Measurements from ENCODE around the gene GAL3ST1.

Gene GAL3ST1

DNA sequence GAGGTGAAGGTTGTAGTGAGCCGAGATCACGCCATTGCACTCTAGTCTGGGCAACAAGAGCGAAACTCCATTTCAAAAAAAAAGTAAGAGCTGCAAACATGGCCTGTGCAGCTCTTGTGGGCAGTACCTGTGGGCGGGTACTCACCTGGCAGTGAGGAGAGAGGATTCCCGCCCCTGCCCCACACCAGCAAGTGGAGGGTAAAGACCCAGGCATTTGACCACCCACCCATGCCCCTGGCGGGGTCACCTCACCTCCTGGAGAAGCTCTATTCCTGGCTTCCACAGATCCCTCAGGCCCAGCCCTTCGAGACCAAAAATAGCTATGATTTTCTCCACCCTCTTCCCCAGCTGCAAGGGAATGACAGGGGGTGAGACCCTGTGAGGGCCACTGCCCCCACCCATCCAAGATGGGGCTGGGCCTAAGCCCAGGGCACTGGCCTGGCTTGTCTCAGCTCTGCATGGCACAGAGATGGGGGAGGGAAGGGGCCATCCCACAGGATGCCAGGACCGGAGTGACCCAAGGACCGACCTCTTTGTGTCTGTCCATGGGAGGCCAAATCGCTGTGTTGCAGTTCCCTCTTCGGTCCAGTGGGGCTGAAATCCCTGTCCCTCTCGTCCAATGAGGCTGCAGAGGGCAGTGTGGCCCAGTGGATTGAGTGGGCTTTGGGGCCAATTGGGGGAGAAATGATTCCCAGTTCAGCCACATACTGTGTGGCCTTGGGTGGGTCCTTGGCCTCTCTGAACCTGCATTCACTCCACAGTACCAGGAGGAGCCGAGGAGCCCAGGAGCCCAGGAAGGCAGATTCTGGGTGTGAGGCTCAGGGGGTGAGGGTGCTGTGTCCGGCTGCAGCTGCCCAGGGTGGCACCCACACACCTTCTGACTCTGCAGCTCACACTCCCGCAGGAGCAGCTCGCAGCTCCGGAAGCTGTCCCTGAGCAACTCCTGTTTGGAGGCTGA lies 42.5 kb downstream of the GAL3ST1 start:
- DNase-seq (ENCODE audit: low spot score), result no peak

DNA sequence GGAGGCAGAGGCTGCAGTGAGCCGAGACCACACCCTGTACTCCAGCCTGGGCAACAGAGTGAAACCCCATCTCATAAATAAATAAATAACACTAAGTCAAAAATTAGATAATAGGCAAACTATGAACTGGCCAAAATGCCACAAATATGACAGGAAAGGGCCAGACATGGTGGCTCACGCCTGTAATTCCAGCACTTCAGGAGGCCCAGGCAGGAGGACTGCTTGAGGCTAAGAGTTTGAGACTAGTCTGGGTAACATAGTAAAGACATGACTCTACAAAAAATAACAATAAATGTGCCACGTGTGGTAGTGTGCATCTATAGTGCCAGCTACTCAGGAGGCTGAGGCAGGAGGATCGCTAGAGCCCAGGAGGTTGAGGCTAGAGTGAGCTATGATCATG lies 47.8 kb downstream of the GAL3ST1 start:
- no peak for DNase-seq (ENCODE audit: low spot score)

DNA sequence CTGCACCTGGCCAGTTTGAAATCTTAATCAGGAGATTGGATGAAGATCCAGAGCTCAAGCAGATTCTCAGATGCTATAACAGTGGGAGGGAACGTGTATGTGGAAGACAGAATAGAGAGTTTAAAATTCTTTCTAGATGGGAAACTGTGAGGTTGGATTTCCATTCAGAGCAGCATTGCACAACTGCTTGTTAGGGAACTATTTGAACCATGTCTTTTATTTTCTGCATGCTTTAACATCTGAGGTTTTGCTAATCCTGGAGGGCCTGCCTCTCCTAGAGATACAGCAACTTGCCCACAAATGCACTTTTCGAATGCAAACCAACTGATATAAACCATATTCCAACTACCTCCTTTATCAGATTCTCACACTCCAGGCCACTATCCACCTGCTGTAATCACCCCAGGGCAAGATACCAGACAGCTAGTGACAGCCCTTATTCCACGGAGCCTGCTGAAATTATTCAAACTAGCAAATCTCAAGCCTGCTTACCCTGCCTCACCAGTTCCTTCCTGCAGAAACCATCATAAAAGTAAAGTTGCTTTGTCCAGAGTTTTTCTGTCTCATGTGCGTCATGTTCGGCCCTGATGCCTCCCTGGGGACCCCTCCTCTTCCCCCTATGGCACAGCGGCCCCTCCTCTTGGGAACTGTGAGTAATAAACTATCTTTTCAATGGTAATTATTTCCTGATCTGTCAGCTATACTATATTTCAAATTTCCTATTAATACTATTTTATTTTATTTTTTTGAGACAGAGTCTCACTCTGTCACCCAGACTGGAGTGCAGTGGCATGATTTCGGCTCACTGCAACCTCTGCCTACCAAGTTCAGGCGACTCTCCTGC lies 50.6 kb downstream of the GAL3ST1 start:
- DNase-seq (ENCODE audit: low spot score), result no peak

DNA sequence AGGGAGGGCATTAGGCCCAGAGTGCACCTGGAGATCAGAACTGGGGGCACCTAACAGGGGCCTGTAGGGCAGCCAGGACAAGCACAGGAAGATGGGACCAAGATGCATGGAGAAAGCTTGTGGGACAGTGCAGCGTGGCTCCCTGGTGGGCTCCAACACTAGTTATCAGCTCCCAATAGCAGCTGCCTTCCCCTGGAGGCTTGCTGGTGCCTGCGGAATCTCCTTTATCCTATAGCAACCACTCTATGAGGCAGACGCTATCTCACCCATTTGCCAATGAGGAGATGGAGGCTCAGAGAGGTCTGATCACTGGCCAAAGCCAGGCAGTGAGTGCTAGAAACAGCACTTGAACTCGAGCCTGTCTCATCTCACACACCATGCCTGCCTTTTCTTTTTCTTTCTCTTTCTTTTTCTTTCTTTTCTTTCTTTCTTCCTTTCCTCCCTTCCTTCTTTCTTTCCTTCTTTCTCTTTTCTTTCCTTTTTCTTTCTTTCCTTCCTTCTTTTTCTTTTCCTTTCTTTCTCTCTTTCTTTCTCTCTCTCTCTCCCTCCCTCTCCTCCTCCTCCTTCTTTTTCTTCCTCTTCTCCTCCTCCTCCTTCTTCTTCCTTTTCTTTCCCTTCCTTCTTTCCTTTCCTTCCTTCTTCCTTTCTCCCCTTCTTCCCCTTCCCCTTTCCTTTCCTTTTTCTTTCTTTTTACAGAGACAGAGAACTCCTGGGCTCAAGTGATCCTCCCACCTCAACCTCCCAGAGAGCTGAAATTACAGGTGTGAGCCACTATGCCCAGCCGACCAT lies 52.9 kb downstream of the GAL3ST1 start:
- no peak for DNase-seq (ENCODE audit: low spot score)

DNA sequence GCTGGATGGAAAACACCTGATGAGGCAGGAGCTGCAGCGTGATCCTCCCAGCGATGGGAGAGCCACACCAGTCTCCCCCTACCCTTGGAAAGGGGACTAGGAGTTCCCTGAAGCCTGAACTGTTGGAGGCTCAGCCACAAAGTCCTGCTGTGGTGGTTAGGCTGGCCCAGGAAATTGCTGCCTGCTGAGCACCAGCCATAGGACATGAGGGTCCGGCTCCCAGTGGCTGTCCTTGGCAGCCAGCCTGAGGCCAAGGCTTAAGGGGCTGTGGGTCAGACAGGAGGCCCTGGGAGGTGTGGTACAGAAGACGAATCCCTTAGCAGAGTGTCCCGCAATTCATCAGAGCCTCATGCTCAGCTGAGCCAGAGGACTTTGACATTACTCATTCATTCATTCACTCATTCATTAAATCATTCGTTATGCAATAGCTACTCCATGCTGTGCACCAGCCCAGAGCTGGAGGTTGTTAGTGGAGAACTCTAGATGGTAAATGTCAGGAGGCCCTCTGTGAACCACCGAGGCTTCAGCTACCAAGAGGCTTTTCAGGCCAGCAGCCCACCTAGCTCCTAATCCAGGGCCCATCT lies 54.5 kb downstream of the GAL3ST1 start:
- DNase-seq (ENCODE audit: low spot score), result no peak

DNA sequence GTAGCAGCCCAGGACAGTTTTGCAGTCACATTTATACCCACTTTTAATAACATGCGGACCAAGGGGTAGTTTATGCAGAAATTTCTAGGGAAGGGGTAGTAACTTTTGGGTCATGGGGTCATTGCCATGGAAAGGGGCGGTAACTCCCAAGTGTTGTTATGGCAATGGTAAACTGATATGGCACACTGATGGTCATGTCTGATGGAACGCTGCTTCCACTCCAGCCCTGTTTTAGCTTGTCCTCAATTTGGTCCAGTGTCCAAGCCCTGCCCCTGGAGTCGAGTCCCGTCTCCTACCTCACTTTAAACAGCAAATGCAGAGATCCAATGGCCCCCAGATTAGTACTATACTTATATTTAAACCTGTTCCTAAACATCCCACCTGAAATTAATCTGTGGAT lies 57.7 kb downstream of the GAL3ST1 start:
- no peak for DNase-seq (ENCODE audit: low spot score)

DNA sequence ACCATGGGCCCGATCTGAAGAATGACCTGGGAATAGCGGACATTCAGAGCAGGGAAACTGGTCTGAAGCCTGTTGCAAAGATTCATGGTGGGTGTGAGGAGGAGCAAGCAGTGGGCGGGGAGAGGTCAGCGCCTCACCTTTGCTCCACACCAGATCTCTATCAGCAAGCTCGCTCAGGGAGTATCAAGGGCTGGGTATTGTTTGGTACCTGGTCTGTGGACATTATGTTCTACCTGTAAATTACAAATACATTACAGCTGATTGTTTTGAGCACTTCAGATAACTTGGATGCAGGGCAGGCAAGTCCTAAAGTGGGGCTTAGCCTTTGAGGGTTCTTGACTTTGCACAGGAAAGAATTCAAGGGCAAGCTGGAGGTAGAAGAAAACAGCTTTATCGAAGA lies 58.2 kb downstream of the GAL3ST1 start:
- DNase-seq (ENCODE audit: low spot score), result no peak

DNA sequence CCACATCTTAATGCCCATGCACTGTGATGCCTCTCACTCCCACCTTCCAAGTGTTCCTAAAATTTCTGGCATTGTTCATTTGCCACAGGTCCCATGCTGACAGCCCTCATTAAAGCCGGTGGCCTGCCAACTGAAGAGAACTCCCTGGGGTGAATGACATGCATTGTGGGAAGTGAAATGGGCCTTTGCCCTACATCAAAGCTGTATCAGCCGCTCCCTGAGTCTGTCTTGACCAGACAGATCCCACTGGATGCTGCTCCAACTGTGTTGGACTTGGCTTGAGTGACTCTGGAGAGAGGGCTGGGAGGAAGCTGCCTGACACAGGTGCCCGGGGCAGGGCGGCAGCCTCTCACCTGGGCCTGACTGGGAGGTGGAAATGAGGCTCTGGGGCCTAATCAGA lies 60.2 kb downstream of the GAL3ST1 start:
- no peak for DNase-seq (ENCODE audit: low spot score)

DNA sequence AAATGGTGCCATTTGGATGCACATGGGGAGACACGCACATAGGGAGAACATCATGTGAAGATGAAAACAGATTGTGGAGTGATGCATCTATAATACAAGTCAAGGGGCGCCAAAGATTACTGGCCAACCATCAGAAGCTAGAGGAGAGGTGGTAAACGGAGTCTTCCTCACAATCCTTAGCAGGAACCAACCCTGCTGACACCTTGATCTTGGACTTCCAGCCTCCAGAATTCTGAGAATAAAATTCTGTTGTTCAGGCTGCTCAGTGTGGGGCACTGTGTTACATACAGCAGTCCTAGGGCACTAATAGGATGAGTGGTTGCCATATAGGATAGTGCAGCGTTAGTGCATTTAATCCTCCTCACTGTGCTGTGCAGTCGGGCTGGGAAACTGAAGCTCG lies 61.0 kb downstream of the GAL3ST1 start:
- DNase-seq (ENCODE audit: low spot score), result no peak

DNA sequence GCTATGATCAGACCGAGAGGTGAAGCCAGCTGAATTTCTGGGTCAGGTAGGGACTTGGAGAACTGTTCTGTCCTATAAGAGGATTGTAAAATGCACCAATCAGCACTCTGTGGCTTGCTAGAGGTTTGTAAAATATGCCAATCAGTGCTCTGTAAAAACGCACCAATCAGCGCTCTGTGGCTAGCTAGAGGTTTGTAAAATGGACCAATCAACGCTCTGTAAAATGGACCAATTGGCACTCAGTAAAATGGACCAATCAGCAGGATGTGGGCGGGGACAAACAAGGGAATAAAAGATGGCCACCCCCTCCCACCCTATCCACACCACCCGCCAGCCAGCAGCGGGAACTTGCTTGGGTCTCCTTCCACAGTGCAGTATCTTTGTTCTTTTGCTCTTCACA lies 62.6 kb downstream of the GAL3ST1 start:
- DNase-seq (ENCODE audit: low spot score), result no peak

DNA sequence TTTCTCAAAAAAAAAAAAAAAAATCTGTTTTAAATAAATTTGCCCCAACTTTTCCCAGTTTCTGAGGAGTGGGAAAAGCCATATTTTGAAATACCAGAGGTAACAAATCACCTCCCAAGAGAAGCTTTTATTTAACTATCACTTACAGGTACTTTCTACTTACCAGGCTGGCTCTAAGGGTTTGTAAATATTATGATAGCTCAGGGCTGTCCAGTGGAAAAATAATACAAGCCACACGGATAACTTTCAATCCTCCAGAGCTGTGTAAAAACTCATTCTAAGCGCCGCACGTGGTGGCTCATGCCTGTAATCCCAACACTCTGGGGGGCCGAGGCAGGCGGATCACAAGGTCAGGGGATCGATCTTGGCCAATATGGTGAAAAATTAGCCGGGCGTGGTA lies 63.4 kb downstream of the GAL3ST1 start:
- no peak for DNase-seq (ENCODE audit: low spot score)

DNA sequence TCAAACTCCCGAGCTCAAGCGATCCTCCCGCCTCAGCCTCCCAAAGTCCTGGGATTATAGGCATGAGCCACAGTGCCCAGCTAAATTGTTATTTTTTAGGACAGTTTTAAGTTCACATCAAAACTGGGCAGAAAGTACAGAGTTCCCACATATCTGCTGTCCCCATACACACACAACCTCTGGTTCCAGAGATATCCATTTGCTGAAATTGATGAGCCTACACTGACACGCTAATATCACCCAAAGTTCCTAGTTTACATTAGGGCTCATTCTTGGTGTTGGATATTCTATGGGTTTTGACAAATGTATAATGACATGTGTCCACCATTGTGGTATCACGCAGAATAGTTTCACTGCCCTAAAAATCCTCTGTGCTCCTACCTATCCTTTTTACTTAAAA lies 66.2 kb downstream of the GAL3ST1 start:
- no peak for DNase-seq (ENCODE audit: low spot score)

DNA sequence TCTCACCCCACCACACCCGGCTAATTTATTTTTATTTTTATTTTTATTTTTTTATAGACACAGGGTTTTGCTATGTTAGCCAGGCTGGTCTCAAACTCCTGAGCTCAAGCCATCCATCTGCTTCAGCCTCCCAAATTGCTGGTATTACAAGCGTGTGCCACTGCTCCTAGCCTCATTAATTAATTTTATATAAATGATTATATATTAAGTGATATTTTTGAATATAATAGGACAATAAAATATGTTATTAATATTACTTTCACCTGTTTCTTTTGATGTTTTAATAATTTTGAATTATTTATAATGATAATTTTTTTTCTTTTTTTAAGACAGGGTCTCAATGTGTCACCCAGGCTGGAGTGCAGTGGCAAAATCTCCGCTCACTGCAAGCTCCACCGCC lies 66.8 kb downstream of the GAL3ST1 start:
- DNase-seq (ENCODE audit: low spot score), result no peak

DNA sequence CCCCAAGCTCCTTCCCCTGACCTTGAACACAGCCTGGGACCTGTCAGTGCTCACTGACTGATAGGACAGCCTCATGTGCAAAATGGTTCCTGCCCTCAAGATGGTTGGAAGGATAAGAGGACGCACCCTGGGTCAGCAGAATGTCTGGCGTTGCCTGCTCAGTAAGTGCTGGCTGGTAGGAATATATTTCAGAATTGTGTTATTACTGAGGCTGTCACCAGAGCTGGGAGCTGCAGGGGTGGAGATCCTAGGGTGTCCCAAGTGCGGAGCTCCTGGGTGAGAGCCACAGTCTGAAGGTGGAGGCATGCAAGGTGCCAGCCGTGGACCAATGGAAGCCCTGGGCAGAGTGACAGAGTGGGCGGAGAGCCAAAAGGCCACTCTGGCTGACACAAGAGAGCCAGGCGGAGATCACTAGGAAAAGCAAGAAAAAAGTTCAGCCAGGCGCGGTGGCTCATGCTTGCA lies 67.9 kb downstream of the GAL3ST1 start:
- DNase-seq (ENCODE audit: low spot score), result no peak
